Prostate gland (tissue), 2 donors: ENCODE data around the gene PEG3. TPM values are rescaled to one million over a fixed set of nuclear protein-coding genes. Genes with fewer than 3 reads are reported as not detected.

Source experiments
- DNase-seq: peaks from one replicate; pipeline ENCODE4 v3.0.0-alpha.2; 2019; ENCODE audit warnings: low spot score
- H3K27ac ChIP-seq, 2 donors: fragments of 200-600 bp; sonication (generic); 2 replicates each; pipeline ENCODE4 v1.5.1; 2017 to 2019
- H3K27me3 ChIP-seq: fragments of 200-600 bp; sonication (generic); replicated peaks from 2 replicates; pipeline ENCODE4 v1.5.1; 2019; ENCODE audit not compliant: insufficient read depth
- H3K36me3 ChIP-seq, 2 donors: fragments of 200-600 bp; sonication (generic); 1 replicate in 1 of 2; 2 replicates in 1 of 2; pipeline versions ENCODE4 v1.5.1 to v1.8.1; 2017 to 2019
- H3K4me1 ChIP-seq: fragments of 200-600 bp; sonication (generic); replicated peaks from 2 replicates; pipeline ENCODE4 v1.5.1; 2019
- H3K4me3 ChIP-seq, 2 donors: fragments of 200-600 bp; sonication (generic); 2 replicates each; pipeline ENCODE4 v1.5.1; 2017 to 2019
- H3K9me3 ChIP-seq: fragments of 200-600 bp; sonication (generic); 2 replicates; pipeline ENCODE4 v1.5.1; 2017
- POLR2A ChIP-seq: fragments of 450-650 bp; IDR thresholded peaks from one replicate; pipeline ENCODE4 v1.6.1; 2016; ENCODE audit warnings: antibody characterized with exemption, mild to moderate bottlenecking
- POLR2AphosphoS5 ChIP-seq: sonication (generic); formaldehyde crosslinking; IDR thresholded peaks from one replicate; pipeline ENCODE4 v1.6.1; 2017; ENCODE audit warnings: antibody characterized with exemption
- WGBS: methylation state at CpG from one replicate; pipeline ENCODE4 v1.1.5; 2018; 5-methylcytosine and 5-hydroxymethylcytosine counted together
- intact Hi-C: fragments of 100-400 bp; cut with DNase I; formaldehyde crosslinking; loops from one replicate; pipeline ENCODE4 v1.14.2; 2022
- total RNA-seq, 2 donors: library from RNA; depleted of rRNA; stranded (reverse); fragments of >200 nt; gene quantifications; one replicate each; pipeline ENCODE4 v1.1.0, GENCODE V29; 2016
- TF ChIP-seq, protein P1 (sequence below), 4 experiments: fragments of 200-600 bp in 2 of 4; fragments of 450-650 bp in 2 of 4; sonication (generic) in 2 of 4; IDR thresholded peaks; 1 replicate in 3 of 4; 2 replicates in 1 of 4; pipeline ENCODE4 v1.5.1; 2016 to 2019; ENCODE audit warnings: antibody characterized with exemption in 4 of 4, mild to moderate bottlenecking in 2 of 4, moderate library complexity in 2 of 4

The PEG3 gene
- total RNA-seq, 2 donors from 2014 or later: 6.1 to 101 TPM

DNA sequence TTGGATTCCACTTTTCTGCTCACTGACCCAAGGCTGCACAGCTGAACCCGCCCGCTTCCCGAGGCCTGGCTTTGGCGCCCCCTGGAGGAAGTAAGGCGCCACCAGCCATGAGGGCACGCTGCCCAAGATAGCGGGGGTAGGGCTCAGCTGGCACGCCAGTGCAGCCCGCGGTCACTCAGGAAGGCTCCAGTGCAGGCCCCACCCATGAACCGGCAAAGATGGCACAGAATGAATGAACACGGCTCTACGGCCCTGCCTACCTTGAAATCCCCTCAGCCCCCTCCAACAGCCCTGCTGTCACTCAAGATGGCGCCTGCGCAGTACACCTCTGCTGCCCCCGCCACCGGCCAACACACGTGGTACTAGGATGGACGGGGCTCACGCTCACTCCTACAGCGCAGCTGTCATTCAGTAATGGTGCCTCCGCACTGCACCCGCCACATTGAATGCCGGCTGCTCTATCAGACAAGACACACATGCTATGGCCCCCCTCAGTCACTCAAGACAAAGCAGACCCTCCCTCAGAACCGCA, 3.0 kb downstream of the PEG3 start:
- no peaks in the 10 kb centered on the region for H3K4me1 ChIP-seq
- intact Hi-C loops: no loop called here
- no peaks in the 10 kb centered on the region for H3K9me3 ChIP-seq
- TF ChIP-seq POLR2A (no peak), POLR2AphosphoS5 (peak; percentile 49)
- TF ChIP-seq, protein P1, sequence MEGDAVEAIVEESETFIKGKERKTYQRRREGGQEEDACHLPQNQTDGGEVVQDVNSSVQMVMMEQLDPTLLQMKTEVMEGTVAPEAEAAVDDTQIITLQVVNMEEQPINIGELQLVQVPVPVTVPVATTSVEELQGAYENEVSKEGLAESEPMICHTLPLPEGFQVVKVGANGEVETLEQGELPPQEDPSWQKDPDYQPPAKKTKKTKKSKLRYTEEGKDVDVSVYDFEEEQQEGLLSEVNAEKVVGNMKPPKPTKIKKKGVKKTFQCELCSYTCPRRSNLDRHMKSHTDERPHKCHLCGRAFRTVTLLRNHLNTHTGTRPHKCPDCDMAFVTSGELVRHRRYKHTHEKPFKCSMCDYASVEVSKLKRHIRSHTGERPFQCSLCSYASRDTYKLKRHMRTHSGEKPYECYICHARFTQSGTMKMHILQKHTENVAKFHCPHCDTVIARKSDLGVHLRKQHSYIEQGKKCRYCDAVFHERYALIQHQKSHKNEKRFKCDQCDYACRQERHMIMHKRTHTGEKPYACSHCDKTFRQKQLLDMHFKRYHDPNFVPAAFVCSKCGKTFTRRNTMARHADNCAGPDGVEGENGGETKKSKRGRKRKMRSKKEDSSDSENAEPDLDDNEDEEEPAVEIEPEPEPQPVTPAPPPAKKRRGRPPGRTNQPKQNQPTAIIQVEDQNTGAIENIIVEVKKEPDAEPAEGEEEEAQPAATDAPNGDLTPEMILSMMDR (IDR thresholded peaks at IDR 0.05): peak; percentile 11 to 55 (median 49)
- peak overlapping the region; percentile 83 to 90 for H3K27ac ChIP-seq
- WGBS: 37% methylated on average over 25 of the region's 25 CpGs
- peak; percentile 63 for DNase-seq
- H3K4me3 ChIP-seq: peak overlapping the region; percentile 23 to 39
- H3K36me3 ChIP-seq: no peaks in the 10 kb centered on the region
- H3K27me3 ChIP-seq: no peaks in the 10 kb centered on the region

DNA sequence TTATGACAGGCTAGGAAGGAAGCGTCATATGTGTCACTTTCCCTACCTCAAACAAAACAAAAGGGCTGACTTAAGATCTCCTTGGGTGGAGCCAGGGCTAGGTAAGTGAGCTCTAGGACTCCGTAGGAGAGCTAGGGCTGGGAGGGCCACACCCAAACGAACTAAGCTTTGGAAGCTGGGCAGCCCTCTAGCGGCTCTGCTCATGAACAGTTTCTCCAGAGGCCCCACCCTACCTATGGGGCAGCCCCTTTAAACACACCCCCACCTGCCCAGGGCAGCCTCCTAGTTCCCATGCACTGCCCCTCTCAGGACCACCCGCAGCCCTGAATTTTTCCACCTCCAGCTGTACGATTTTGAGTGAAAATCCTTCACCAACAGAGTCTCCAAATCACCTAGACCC, 3.5 kb downstream of the PEG3 start:
- Histone ChIP-seq H3K27ac (peak overlapping the region in 1 of 2 donors; percentile 90), H3K36me3 (no peaks in the 10 kb centered on the region), H3K9me3 (no peaks in the 10 kb centered on the region), H3K27me3 (no peaks in the 10 kb centered on the region), H3K4me1 (no peaks in the 10 kb centered on the region), H3K4me3 (peak overlapping the region; percentile 23 to 39)
- intact Hi-C loops: no loop called here
- 39% methylated on average over 6 of the region's 6 CpGs for WGBS
- TF ChIP-seq, protein P1 (IDR thresholded peaks at IDR 0.05): no peak
- no peak for DNase-seq

DNA sequence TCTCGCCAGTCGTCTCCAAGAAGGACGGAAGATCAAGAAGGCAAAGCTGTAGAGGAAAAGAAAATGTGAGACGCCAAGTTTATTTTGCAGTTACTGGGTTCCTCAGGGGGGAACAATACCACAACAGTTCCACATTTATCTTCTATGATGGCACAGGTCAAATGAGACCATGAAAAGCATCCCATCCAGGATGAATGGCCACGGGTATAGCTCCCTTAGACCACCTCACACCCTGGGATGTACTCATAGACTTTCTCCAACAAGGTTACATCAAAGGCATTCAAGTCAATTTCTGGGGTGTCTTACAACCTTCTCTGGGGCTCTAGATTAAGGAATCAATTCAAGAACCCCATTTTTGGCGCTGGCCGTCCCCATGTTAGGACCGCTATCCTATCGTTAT, 4.5 kb downstream of the PEG3 start:
- Histone ChIP-seq H3K9me3 (no peaks in the 10 kb centered on the region), H3K27me3 (no peaks in the 10 kb centered on the region), H3K36me3 (no peaks in the 10 kb centered on the region), H3K27ac (no peak overlapping the region), H3K4me3 (no peak overlapping the region), H3K4me1 (no peaks in the 10 kb centered on the region)
- intact Hi-C loops: no loop called here
- TF ChIP-seq POLR2AphosphoS5 (no peak), POLR2A (no peak)
- TF ChIP-seq, protein P1 (IDR thresholded peaks at IDR 0.05): no peak
- 91% methylated on average over 9 of the region's 9 CpGs for WGBS
- DNase-seq: no peak

DNA sequence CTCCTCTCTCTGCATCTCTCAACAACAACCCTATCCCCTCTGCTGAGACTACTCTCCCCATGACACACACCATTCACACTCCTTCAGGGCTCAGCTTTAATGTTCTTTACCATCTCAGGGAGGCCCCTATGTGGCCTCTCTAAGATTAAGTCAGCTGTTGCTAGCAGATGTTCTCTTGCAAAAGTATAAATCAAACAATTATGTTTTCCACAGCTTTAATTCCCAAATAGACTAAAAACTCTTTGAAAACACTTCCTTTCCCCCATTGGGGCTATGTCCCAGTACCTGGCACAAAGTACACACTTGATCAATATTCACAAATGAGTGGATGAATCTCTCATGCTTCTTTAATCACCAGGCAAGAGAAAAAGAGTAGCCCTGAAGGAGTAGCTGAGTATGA, 5.1 kb downstream of the PEG3 start:
- Histone ChIP-seq H3K36me3 (no peaks in the 10 kb centered on the region), H3K4me1 (no peaks in the 10 kb centered on the region), H3K9me3 (no peaks in the 10 kb centered on the region), H3K4me3 (no peak overlapping the region), H3K27me3 (no peaks in the 10 kb centered on the region), H3K27ac (peak overlapping the region in 1 of 2 donors; percentile 49)
- DNase-seq: no peak
- TF ChIP-seq, protein P1 (IDR thresholded peaks at IDR 0.05): no peak
- TF ChIP-seq POLR2AphosphoS5: no peak
- TF ChIP-seq POLR2A: no peak
- intact Hi-C loops: no loop called here

DNA sequence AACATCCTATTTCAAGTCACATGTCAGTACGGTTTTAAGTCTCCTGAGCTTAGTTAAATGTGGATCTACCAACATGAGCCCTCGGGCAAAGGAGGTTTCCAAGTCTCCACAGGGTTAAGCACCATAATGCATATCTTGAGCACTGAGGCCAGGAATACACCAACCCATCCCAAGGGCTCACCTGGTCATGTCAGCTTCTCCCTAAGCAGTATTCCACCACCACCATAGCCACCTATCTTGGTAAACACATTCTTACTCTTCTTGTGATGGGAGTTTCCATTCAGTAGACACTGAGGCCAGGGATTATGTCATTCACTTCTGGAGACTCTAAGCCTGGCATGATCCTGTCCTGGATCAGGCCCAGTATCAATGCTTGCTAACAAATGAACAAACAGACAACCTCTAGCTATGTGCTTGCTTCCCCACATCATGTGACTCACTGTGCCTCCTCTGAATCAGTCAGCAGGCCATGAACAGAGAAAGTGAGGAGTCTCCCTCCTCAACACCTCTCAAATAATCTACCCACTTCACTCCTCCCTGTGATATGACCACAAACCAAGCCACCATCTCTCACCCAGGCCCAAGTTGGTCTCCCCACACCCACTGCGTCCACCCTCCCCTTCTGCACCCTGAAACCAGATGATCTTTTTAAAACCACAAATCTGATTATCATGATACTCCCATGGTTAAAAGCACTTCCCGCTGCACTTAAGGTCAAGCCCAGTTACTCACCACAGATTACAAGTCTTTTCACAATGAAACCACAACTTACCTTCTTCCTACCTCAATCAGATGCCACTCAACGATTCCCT, 5.8 kb downstream of the PEG3 start:
- TF ChIP-seq POLR2AphosphoS5: peak; percentile 81
- TF ChIP-seq, protein P1 (IDR thresholded peaks at IDR 0.05): no peak
- DNase-seq: peak; percentile 63
- intact Hi-C loops: no loop called here

More for the DNA sequence above, 5.8 kb downstream of the PEG3 start:
- Histone ChIP-seq H3K36me3 (no peaks in the 10 kb centered on the region), H3K27ac (peak overlapping the region in 1 of 2 donors; percentile 49), H3K27me3 (no peaks in the 10 kb centered on the region), H3K4me3 (no peak overlapping the region), H3K9me3 (no peaks in the 10 kb centered on the region), H3K4me1 (no peaks in the 10 kb centered on the region)
- 88% methylated on average over 5 of the region's 5 CpGs for WGBS
